Measurements from ENCODE around the gene TREH.

The TREH gene

GRCh38 chr11:118660681-118661424 is 18.6 kb downstream of the TREH start:
- TF ChIP-seq CTCF (IDR thresholded peaks at IDR 0.05; ENCODE audit: low read depth, low read length, missing control alignments), result no peak
- no peak overlapping the region for H3K4me3 ChIP-seq (ENCODE audit: low read depth, low read length)
- no peak for DNase-seq (ENCODE audit: low read depth)

GRCh38 chr11:118659953-118660680 is 19.3 kb downstream of the TREH start:
- TF ChIP-seq CTCF (IDR thresholded peaks at IDR 0.05; ENCODE audit: low read depth, low read length, missing control alignments), result no peak
- no peak overlapping the region for H3K4me3 ChIP-seq (ENCODE audit: low read depth, low read length)
- no peak for DNase-seq (ENCODE audit: low read depth)

- DNase-seq (ENCODE audit: low read depth), result peak; percentile 26
- no peak overlapping the region for H3K4me3 ChIP-seq (ENCODE audit: low read depth, low read length)
- peak; percentile 92 for TF ChIP-seq CTCF (IDR thresholded peaks at IDR 0.05; ENCODE audit: low read depth, low read length, missing control alignments)
Measured at GRCh38 chr11:118659314-118659952, 20.0 kb downstream of the TREH start.

GRCh38 chr11:118658429-118659313 is 20.8 kb downstream of the TREH start:
- no peak for DNase-seq (ENCODE audit: low read depth)
- no peak overlapping the region for H3K4me3 ChIP-seq (ENCODE audit: low read depth, low read length)
- TF ChIP-seq CTCF (IDR thresholded peaks at IDR 0.05; ENCODE audit: low read depth, low read length, missing control alignments), result peak; percentile 28

DNA sequence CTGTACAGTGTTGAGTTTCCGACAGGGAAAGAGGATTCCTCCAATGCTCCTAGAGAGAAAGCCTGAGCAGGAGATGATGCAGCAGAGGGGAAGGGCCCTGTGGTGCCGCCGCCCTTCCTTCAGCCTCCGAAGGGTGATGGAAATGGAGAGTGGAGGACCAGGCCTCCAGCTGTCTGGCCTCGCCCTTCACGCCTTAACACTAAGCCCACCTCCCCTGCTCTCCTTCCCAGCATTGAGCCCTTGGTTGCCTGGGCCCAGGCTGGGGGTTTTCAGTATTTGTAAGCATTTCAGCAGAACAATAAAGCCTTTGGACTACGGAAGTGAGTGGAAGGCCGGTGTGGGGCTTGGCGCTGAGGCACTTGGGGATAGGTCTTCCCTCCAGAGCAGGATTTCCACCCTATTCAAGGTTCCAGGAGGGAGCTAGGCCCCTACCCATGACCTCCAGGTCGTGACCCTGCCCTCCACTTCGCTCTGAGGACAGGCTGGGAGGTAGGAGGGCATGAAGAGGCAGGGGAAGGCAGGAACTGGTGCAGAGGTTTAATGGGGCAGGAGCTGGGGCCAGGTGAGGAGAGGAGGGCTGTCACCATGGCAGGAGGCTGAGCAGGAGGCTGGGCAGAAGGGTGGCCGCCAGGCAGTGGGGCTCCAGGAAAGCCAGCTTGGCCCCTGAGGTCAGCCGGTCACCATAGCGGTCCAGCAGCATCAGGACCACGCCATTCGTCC is 21.6 kb downstream of the TREH start:
- no peak overlapping the region for H3K4me3 ChIP-seq (ENCODE audit: low read depth, low read length)
- DNase-seq (ENCODE audit: low read depth), result no peak
- TF ChIP-seq CTCF (IDR thresholded peaks at IDR 0.05; ENCODE audit: low read depth, low read length, missing control alignments), result no peak

DNA sequence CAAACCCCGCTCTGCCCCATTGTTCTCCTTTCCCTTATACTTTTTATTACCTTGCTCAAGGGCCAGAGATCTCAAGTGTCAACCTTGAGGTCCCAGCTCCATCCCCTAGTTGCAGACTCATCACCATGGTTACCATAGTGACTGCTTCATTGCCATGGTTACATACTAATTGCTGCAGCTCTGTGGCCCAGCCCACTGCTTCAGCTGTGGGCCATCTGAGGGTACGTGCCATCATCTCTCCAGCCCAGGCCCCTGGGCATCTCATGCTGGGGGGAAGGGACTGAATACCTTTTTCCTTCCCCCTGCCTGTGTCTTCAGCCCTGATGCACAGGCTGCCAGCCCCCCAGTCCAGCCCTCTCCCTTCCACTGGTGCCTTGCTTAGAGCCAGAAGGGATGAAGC is 22.2 kb downstream of the TREH start:
- no peak for TF ChIP-seq CTCF (IDR thresholded peaks at IDR 0.05; ENCODE audit: low read depth, low read length, missing control alignments)
- DNase-seq (ENCODE audit: low read depth), result no peak
- no peak overlapping the region for H3K4me3 ChIP-seq (ENCODE audit: low read depth, low read length)

All from GM12864 (cell line).